Panc1 (cell line): ENCODE measurements around the gene DRD4.

ENCODE experiments used
- CTCF ChIP-seq: fragments of 450-650 bp; IDR thresholded peaks from 2 replicates; pipeline ENCODE4 v1.5.1; 2017; ENCODE audit warnings: mild to moderate bottlenecking
- POLR2AphosphoS5 ChIP-seq: IDR thresholded peaks from 2 replicates; pipeline ENCODE4 v1.6.1; 2012; ENCODE audit warnings: mild to moderate bottlenecking, low read depth, low read length, moderate library complexity
- REST ChIP-seq, 2 experiments: IDR thresholded peaks; 2 replicates each; pipeline ENCODE4 v1.6.1; 2011 to 2012; ENCODE audit warnings: low read depth in 2 of 2, control low read depth in 1 of 2, low read length in 1 of 2, mild to moderate bottlenecking in 1 of 2, moderate library complexity in 1 of 2; ENCODE audit not compliant: insufficient read depth in 1 of 2
- SIN3A ChIP-seq: IDR thresholded peaks from 2 replicates; pipeline ENCODE4 v1.6.1; 2012; ENCODE audit warnings: low read depth, mild to moderate bottlenecking, low read length, moderate library complexity, borderline replicate concordance; ENCODE audit not compliant: insufficient read depth

DNA sequence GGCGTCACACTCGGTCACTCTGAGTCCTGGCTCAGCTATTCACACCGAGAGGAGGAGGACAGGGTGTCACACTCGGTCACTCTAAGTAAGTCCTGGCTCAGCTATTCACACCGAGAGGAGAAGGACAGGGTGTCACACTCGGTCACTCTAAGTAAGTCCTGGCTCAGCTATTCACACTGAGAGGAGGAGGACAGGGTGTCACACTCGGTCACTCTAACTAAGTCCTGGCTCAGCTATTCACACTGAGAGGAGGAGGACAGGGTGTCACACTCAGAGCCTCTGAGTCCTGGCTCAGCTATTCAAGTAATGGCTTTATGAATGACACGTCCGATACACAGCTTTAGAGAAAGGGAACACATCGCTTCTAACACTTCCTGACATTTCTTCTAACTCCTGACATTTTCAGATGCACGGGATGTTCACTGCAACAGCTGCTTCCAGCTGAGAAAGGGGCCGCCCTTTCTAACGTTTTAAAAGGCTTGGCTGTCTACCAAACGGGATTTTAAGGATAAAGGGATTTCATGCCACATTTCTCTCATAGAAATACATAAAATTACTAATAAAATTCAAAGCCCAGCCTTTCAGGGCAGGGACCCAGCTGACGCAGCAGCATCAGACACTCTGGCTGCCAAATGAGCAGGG is 28.1 kb downstream of the DRD4 start:
- no peak for TF ChIP-seq POLR2AphosphoS5
- no peak for TF ChIP-seq CTCF
- TF ChIP-seq REST (IDR thresholded peaks at IDR 0.05; ENCODE audit: insufficient read depth in 1 of 2, low read depth in 2 of 2, low read length in 1 of 2) = no peak
- TF ChIP-seq SIN3A = no peak
